ENCODE measurements around the gene HMX3.
A peak's percentile ranks its signal among the peaks of the same experiment; 100 is the strongest.
"Not testable (repeated sequence)": the region's sequence is repeated elsewhere in the genome, so short reads cannot be mapped to it uniquely, and the experiment has no call there.

The HMX3 gene

DNA sequence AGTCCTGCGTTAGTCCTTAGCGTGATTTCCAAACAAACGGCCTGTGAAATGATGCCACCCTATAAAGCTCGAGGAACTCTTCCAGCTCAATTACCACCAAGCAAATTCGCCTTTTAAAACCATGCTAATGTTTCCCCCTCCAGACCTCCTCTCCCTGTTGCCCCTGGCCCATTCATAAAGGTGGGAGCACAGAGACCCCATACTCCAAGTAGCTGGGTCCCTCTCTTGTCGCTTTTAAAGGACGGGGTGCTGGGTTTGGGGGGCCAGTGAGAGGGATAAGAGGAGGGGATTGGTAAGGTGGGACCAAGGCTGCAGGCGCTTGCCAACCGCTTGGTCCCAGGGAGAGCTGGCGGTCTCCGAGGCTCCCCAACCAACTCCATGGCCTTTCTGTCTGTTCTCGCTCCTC is 13.4 kb downstream of the HMX3 start:
- DNase-seq = no peak

DNA sequence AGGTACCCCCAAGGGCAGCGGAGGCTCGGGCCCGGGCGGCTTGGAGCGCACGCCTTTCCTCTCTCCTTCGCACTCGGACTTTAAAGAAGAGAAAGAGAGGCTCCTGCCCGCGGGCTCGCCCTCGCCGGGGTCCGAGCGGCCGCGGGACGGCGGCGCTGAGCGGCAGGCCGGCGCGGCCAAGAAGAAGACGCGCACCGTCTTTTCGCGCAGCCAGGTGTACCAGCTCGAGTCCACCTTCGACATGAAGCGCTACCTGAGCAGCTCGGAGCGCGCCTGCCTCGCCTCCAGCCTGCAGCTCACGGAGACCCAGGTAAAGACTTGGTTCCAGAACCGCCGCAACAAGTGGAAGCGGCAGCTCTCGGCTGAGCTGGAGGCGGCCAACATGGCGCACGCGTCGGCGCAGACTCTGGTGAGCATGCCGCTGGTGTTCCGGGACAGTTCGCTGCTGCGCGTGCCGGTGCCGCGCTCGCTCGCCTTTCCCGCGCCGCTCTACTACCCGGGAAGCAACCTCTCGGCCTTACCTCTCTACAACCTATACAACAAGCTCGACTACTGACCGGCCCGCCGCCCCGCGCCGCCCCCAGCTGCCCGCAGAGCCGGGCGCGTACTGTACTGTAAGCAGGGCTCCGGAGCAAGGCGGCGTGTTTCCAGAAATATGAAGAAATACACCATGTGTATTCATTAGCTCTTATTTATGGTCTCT is 13.9 kb downstream of the HMX3 start:
- DNase-seq = peak; percentile 62

DNA sequence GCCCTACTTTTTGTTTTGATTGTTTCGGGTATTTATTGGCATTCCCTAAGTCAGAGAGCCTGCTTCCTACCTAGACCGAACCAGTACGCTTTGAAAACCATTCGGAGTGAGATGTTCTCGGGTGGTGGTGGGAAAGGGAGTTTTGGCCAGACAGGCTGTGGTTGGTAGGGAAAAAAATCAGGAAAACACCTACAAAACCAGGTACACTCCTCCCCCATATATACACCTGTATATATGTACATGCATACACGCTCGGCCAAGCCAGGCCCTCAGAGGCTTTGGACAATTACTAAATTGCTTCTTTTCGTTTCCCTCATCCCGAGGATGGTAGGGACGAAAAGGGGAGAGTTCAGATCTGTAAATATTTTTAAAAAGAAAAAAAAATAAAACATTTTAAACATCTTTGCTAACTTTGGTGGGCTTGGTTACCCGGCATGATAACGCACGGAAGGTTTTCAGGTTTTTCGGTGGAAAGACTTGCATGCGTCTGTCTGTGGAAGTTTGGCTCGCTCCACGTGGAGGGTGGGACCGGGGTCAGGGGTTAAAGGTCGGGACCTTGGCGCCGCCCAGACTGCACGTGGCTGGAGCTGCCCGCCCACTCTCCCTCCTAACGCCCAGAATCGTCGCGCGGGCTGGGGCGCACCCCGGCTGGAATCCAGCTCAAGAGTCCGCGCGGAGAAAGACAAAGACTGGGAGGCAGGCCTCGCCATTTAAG is 14.7 kb downstream of the HMX3 start:
- DNase-seq = no peak

DNA sequence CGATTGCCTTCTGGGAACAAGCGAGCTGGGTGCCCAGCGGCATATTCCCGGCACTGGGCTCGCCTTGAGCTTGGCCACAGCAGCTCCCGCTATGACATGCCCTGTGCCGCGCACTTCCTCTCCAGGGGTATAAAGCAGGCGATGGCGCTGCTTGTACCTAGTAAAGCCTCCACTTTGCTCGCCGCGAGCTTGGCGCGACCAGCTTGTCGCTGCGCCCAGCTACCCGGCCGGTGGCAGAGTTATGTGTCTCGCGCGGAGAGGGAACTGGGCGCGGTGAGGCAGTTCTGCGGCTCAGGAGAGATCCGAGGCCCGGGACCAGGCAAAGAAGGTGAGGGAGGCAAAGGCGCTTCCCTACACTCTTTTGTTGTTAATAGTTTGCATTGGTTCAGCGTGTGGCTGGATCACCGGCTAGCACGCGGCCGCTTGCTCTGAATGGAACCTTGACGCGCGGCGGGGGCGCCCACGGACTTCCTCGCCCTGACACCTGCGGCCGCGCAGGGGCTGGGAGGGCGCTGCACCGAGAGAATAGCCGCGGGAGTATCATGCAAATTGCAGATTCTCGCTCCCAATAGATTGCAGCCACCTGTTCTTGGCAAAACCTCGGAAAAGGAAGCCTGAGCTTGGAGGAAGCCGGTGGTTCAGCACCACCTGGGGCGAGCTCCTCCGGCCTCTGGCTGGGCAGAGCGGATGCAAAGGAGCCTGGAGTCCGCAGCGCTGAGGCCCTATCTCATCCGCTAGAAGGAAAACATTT is 15.4 kb downstream of the HMX3 start:
- DNase-seq = peak; percentile 63

DNA sequence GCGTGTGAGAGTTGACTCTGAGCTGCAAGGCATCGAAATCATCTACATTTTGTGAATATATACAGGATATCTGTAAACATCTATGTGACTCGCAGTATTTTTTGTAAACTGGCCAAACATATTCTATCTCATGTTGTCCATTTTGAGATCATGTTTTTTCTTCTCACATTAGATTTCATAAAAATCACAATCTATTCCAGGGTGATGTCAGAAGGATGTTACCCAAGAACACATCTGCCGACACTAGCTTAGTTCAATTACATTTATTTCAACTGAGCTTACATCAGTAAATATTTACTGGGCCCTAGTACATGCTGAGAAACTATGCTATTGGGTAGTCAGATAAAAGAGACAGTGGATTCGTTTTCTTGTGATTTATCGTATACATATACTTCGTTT is 16.0 kb downstream of the HMX3 start:
- DNase-seq = no peak

DNA sequence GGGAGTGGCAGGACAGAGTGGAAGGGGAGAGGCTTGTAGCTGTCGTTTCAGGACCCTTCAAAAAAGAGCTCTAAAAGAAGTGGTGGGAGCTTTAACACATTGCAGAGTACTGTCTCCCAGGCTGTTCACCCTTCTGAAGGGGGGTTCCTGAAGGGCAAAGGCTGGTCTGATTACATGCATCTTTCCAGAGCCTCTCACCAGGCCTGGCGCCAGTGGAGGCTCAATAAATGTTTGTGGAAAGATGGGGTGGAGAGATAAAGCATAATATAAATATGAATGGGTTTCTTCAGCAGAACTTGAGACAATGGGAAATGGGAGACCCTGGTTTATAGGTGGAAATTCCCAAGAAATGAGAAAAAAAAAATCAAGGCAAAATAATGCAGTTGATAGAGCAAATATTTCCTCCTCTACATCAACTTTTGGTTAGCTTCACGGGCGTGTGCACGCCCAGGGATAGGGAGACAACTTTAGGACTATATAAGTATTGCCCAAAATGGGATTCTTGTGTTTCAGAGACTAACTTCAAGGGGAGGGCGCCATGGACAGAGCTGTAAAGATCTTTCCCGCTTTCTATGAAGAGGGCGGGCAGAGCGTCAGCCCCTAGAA is 17.8 kb downstream of the HMX3 start:
- DNase-seq = no peak

DNA sequence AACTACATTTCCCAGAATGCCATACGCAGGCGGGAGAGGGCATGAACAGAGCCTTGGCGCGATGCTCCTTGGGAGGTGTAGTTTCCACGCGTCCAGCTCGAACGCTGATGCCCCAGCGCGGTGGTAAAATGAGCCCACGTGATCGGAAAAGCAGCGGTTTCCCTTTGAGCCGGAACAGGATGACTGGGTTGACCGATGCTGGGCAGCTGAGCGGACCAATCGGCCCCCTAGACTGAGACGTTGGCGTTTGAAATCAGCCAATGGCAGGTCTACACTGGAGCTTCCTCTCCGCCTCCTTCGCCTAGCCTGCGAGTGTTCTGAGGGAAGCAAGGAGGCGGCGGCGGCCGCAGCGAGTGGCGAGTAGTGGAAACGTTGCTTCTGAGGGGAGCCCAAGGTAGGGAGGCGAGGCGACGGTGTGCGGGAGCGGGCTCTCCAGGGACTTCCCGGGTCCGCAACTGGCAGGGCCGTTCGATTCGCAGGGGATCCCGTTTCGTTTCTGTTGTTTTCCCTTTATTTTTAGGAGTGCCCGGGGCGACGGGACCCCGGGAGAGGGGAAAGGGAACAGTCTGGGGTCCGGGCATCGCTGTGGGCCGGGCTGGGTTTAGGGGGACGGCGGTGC is 18.4 kb downstream of the HMX3 start, which contains the start of gene BUB3:
TSS of gene BUB3 (plus strand) at position 311 of the 619 bp plus-strand sequence. CDS start 516 bp downstream, outside the sequence.
- DNase-seq = peak; percentile 100

DNA sequence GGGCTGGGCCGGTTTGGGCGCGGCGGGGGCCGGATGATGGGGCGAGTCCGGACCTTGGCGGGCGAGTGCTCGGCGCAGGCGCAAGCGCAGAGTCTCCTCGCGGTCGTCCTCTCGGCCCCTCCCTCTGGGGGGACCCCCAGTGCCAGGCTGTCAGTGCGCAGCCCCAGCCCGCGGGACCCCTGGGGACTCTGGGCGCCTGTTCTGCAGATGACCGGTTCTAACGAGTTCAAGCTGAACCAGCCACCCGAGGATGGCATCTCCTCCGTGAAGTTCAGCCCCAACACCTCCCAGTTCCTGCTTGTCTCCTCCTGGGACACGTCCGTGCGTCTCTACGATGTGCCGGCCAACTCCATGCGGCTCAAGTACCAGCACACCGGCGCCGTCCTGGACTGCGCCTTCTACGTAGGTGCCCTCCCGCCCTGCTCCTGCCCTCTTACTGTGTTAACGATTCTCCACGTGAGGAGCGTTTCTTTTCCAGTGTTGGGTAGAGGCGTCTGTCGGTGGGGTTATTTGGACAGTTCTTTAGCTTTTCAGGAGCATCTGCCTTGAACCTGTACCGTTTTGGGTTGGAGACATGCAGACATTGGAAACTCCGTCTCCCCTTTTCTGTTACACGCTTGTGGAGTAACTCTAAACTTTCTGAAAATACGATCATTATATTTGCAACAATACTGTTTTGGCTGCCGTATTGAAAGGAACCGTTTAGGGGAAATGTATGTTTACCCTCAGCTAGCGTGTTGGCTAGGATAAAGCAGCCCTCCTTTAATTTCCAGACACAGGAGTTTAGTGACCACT is 19.1 kb downstream of the HMX3 start:
- peak; percentile 75 for DNase-seq

DNA sequence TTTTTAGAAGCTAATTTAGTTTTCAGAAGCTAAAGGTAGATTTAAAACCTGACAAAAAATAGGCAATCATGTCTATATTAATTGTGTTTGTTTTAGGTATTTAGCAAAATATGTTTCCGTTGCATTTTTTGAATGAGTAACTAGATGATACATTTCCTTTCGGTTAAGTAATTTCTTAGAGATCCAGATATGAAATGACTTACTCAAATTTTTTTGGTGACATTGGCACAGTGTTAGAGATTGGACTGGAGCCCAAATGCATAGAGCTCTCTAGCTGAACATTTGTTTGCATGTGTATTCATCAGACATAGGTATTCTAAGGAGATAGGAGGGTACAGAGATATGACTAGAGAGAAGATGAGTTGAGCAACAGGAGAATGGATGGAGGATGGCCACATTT is 20.3 kb downstream of the HMX3 start:
- DNase-seq = no peak

DNA sequence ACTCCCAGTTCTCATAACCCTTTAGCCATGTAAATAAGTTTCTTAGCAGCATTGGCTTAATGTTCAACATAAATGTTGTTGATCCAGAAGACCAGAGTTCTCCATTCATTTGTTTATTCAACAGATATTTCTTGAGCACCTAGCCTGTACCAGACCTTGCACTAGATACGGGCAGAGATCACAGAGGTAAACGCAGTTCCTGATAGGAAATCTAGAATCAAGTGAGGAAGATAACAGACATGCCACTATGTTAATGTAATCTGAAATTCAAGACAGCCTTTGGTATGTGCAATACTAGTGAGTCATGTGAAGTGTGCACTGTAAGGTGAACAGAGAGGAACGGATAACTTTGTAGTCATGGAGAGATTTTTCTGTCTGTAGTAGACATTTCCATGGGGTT is 21.4 kb downstream of the HMX3 start:
- no peak for DNase-seq

DNA sequence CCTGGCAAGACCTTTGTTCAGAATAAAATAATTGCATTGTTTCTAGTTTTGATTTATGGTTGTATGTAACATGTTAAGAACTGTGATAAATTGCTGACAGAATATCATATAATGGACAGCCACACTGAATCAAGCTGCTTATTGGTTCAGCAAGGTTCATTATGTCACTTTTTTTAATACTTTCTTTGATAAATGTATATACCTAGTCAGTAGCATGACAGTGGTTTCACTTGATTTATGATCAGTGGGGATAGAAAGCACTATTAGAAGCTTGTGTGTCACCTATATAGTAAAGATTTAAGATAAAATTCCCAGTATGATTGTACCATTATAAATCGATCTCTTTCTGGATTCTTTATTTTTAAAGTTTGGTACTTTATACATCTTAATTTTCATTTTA is 22.9 kb downstream of the HMX3 start:
- no peak for DNase-seq

DNA sequence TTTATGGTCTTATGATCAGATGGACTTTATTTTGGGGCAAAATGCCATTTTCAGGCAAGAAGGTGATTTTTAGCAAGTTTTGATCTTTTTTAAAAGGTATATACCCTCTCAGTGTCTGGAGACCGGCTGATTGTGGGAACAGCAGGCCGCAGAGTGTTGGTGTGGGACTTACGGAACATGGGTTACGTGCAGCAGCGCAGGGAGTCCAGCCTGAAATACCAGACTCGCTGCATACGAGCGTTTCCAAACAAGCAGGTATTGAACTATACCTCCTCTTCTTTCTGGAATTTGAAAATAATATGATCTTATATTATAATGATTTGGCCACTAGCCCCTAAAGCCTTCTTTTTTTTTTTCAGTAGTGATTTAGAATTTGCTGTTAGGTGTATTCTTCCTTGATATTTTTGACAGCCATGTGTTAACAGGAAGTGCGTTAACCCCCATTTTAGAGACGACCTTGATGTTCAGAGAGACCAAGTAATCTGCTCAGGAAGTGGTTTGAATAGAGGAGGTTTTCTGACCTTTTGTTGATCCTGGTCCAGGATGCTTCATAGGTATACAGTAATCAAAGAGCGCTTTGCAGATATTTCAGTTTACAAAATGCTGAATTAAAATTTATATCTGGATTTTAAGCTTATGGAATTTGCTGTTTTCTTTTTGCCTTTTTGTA is 24.7 kb downstream of the HMX3 start:
- DNase-seq = no peak

DNA sequence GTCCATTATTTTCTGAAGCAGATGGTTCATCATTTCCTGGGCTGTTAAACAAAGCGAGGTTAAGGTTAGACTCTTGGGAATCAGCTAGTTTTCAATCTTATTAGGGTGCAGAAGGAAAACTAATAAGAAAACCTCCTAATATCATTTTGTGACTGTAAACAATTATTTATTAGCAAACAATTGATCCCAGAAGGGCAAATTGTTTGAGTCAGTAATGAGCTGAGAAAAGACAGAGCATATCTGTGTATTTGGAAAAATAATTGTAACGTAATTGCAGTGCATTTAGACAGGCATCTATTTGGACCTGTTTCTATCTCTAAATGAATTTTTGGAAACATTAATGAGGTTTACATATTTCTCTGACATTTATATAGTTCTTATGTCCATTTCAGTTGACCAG is 28.5 kb downstream of the HMX3 start:
- DNase-seq = no peak

DNA sequence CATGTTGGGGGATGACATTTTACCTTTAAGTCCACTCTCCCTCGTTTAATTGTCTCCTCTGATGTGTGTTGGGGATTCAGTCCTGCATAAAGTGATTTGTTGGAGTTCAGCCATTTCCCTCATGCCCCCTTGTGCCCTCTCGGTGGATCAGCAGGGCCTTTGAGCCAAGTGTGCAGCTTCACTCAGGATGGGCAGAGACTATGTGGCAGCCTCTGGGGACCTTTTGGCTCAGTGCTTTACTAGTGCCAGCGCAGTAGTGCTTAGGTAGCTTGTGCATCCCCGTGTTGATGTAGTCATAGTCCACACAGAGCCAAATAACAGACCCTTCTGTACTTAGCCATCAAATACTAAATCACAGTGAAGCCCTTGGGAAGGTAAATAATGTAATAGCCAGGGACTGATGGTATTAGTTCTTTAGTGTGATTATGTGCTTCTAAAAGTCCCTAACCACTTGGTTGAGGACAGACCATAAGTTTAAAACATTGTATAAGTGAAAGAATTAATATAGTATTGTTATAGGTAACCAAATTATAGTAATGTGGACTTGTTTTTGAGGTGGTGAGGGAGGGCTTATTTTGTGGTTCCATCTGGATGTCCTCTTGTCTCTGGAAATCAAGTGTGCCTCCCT is 29.8 kb downstream of the HMX3 start:
- DNase-seq = peak; percentile 46

DNA sequence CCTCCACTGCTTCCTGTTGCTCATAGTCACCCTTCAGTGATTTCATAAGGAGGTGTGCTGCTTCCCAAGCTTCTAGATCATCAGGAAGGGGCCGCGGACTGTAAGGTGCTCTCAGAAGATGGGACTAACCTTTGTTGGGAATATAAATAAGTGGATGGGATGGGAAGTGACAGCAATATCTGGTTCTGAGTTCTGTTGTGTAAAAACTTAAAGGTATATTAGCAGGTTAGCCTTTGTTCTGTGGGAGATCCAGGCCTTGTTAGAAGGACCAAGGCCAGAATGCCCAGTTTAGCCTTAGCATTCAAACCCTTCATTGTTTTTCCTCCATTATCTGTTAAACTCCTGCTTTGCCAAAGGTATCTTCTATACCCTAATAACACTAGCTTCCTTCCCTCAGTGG is 30.8 kb downstream of the HMX3 start:
- no peak for DNase-seq

DNA sequence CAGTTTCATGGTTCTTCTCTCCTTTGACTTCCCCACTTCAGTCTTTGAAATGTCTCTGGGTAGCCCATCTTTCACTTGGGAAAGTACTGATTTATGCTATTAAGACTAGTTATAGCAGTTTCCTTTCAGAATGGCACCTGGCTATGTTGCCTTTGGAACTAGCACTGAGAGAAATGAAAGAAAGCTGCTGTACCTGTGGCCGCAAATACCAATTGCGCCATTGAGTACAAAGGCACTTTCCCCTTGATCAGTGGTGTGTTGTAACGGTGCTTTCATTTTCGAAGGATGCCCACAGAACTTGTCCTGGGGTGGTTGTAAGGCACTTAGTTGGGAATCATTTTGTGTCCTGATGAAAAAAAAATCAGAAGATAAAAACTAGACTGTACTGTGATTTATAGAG is 35.2 kb downstream of the HMX3 start:
- DNase-seq = no peak

DNA sequence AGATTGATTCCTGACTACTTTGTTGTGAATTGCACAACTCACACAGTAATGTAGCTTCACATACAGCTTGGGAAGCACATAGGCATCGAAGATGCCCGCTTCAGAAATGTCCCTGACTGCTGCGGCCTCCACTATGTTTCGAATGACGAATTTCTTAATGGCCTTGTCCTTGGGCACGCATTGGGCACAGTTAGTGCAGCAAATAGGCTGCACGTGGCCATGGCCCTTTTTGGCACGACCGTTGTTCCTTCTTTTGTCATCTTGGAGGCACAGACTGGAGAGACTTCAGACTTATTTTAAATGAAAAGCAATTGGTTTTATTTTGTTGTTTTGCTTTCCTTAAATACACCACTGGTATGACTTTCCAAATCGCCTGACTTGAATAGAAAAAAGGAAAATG is 35.8 kb downstream of the HMX3 start:
- not testable (repeated sequence) for DNase-seq

DNA sequence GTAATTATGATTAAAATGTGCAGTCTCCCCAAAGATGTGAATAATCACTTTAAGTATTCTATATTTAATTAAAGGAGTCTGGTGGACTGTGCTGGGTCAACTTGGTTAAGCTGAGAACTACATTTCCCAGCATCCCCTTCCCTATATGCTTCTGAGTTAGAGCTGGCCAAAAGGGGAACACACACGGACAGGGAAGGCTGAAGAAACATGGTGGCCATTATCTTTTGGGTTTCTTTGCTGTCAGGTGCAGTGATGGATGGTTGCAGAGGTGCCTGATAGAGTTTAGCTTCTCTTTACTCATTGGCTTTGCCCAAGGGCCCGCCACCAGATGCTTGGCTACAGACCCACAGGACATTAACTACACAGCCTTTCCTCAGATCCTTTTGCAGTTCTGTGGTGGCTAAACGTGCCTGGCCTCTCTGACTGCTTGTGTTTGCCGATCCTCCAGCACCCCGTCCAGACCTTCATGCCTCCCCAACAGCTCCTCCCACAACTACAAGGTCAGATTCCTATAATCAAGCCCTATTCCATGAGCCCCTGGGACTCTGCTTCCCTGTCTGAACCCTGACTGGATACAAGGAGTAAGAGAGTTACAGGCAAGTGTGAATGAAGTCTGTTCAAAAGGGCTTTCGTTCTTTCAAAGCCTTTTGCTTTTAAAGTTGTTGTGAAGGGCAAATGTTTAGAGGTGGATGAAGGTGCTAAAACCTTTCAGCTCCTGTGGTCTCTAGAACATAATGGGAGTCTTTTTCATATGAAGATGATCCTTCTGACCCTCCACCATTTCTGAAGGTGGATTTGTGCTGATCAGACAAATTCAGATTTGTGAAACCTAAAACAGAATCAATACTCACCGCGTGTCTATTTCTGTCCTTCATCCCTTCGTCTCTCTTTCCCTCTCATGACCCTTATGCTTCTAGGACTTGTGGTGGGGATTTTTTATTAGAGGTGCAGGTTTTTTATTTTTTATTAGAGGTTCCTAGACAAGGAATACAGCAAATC is 39.9 kb downstream of the HMX3 start:
- DNase-seq = peak; percentile 27

DNA sequence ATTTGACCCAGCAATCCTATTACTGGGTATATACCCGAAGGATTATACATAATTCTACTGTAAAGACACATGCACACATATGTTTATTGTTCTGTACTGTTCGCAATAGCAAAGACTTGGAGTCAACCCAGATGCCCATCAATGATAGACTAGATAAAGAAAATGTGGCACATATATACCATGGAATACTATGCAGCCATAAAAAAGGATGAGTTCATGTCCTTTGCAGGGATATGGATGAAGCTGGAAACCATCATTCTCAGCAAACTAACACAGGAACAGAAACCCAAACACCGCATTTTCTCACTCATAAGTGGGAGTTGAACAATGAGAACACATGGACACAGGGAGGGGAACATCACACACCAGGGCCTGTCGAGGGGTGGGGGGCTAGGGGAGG is 42.6 kb downstream of the HMX3 start:
- not testable (repeated sequence) for DNase-seq

Measured in hematopoietic multipotent progenitor cell treated with erythropoietin and hydrocortisone succinate and interleukin-3 and kit ligand, for 4 days (in vitro differentiated cells).